ENCODE data around the gene NEURL3.
"Not testable (repeated sequence)": the region's sequence is repeated elsewhere in the genome, so short reads cannot be mapped to it uniquely, and the experiment has no call there.

The NEURL3 gene, protein sequence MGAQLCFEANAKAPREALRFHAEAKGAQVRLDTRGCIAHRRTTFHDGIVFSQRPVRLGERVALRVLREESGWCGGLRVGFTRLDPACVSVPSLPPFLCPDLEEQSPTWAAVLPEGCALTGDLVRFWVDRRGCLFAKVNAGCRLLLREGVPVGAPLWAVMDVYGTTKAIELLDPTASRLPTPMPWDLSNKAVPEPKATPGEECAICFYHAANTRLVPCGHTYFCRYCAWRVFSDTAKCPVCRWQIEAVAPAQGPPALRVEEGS

DNA sequence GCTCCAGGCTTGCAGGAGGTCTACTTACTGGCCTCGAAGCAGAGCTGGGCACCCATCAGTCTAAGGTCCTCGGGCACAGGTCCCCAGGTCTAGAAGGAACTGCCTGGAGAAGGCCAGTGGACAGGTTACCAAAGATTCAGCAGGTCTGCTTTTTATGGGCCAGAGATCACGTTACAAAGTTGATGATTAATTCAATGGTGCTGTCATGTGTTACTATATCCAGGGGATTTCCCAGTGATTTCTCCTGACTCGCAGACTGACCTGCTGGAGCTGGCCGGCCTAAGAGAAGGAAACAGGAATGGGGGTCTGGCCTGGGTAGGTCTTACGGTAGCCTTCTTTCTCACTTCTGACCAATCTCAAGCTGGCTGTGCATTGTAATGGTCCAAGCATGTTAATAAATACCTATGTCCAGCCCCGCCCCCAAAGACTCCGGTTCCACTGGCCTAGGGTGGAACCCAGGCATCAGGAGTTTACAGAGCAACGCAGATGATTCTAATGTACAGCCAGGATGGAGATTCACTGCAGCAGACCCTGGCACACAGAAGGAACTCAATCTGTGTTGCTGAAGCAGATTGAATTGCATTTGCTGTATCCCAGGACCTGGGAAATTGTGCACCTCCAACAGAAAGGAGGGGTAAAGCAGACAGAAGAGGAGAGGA is at the start of gene NEURL3:
Gene NEURL3, minus strand, starts transcription at position 127 of the 659 bp plus-strand sequence. Its CDS starts 71 bp downstream, at position 56.
- no peak within 1 kb of the TSS for H3K4me3 ChIP-seq (ENCODE audit: low read length)
- no peak for TF ChIP-seq CTCF (conservative IDR thresholded peaks at IDR 0.05; ENCODE audit: low read depth, low read length)
- peak; percentile 34 for DNase-seq (ENCODE audit: low read depth)

- H3K4me3 ChIP-seq (ENCODE audit: low read length), result no peak overlapping the region
- DNase-seq (ENCODE audit: low read depth), result no peak
- TF ChIP-seq CTCF (conservative IDR thresholded peaks at IDR 0.05; ENCODE audit: low read depth, low read length), result peak; percentile 96
Measured at GRCh38 chr2:96554293-96555145, 49.4 kb upstream of the NEURL3 start.

- DNase-seq (ENCODE audit: low read depth); H3K4me3 ChIP-seq (ENCODE audit: low read length): not testable (repeated sequence)
Measured at GRCh38 chr2:96553957-96554292, 48.8 kb upstream of the NEURL3 start.

GRCh38 chr2:96553176-96553956 is 48.2 kb upstream of the NEURL3 start:
- no peak for DNase-seq (ENCODE audit: low read depth)
- TF ChIP-seq CTCF (conservative IDR thresholded peaks at IDR 0.05; ENCODE audit: low read depth, low read length), result no peak
- H3K4me3 ChIP-seq (ENCODE audit: low read length), result no peak overlapping the region

- H3K4me3 ChIP-seq (ENCODE audit: low read length), result no peak overlapping the region
- DNase-seq (ENCODE audit: low read depth), result no peak
- no peak for TF ChIP-seq CTCF (conservative IDR thresholded peaks at IDR 0.05; ENCODE audit: low read depth, low read length)
Measured at GRCh38 chr2:96552315-96553175, 47.4 kb upstream of the NEURL3 start.

- DNase-seq (ENCODE audit: low read depth), result no peak
- no peak for TF ChIP-seq CTCF (conservative IDR thresholded peaks at IDR 0.05; ENCODE audit: low read depth, low read length)
- no peak overlapping the region for H3K4me3 ChIP-seq (ENCODE audit: low read length)
Measured at GRCh38 chr2:96551605-96552314, 46.6 kb upstream of the NEURL3 start.
